T-helper 1 cell (primary cell): Measurements from ENCODE around the gene MUC22.
"Not testable (repeated sequence)": the region's sequence is repeated elsewhere in the genome, so short reads cannot be mapped to it uniquely, and the experiment has no call there.

Experiments used
- DNase-seq, 5 donors: peaks; one replicate each; pipeline ENCODE4 v3.0.0-alpha.2; 2012 to 2020

The MUC22 gene

DNA sequence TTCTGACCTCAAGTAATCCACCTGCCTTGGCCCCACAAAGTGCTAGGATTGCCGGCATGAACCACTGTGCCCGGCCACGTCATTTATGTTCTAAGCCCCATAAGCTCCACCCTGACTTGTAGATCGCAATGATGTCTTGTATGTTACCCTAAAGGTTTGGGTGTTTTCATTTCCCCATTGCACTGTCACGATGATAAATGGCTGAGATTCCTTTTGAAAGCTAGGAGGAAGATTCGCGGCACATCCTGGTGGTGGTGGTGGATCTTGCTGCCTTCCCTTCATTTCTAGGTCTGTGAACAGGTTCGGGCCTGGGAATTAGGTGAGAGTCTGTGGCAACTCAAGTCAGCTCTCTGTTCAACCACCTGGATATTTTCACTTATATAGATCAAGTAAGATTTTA lies 28.3 kb downstream of the MUC22 start:
- no peak for DNase-seq

GRCh38 chr6:31040801-31041200 lies 30.5 kb downstream of the MUC22 start:
- DNase-seq: no peak

- no peak for DNase-seq
These were observed 31.2 kb downstream of the MUC22 start for GRCh38 chr6:31041372-31041974.

GRCh38 chr6:31042806-31043205 lies 32.5 kb downstream of the MUC22 start:
- DNase-seq: peak in 1 of 5 donors; percentile 26

GRCh38 chr6:31048099-31048498 lies 37.8 kb downstream of the MUC22 start:
- no peak for DNase-seq

GRCh38 chr6:31049518-31049917 lies 39.2 kb downstream of the MUC22 start:
- no peak for DNase-seq

- DNase-seq: not testable (repeated sequence)
These were observed 42.9 kb downstream of the MUC22 start for GRCh38 chr6:31053187-31053586.

- DNase-seq: no peak
These were observed 43.6 kb downstream of the MUC22 start for GRCh38 chr6:31053873-31054272.

GRCh38 chr6:31055441-31055840 lies 45.2 kb downstream of the MUC22 start:
- no peak for DNase-seq

GRCh38 chr6:31057426-31058003 lies 47.2 kb downstream of the MUC22 start:
- DNase-seq: no peak

DNA sequence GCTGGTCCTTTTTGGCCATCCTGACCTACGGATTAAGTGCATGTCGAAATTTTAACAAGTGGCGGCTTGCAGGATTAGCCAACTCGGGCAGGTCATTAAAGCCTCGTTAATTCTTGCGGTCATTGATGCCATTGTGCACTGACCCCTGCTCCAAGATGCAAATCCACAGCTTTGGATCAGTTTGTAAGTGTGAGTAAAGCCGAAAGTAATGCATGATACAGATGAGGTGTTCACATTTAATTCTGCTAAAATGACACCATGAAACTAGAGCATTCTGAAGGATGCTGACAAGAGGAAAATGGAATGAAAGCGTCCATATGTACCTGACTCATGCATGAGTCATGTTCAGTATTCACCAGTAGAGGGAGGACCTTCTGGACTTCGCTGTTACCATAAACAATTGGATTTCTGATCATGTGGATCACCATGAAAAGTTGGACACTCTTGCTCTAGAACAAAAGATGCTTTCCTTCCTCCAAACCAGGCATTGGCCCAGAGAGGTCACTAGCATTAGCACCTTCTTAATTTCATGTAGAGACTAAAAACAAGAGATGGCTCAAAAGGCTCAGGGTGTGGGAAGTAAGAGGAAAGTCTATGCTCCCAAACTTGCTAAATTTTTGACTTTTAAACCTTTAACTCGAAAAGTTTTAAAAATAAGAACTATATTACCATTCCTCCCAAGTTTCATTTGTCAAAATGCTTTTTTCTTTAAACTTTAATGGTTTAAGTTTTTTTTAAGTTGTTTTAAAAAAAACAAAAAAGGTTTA lies 48.0 kb downstream of the MUC22 start:
- peak in 1 of 5 donors; percentile 24 for DNase-seq

- DNase-seq: no peak
These were observed 49.9 kb downstream of the MUC22 start for GRCh38 chr6:31060145-31060544.

DNA sequence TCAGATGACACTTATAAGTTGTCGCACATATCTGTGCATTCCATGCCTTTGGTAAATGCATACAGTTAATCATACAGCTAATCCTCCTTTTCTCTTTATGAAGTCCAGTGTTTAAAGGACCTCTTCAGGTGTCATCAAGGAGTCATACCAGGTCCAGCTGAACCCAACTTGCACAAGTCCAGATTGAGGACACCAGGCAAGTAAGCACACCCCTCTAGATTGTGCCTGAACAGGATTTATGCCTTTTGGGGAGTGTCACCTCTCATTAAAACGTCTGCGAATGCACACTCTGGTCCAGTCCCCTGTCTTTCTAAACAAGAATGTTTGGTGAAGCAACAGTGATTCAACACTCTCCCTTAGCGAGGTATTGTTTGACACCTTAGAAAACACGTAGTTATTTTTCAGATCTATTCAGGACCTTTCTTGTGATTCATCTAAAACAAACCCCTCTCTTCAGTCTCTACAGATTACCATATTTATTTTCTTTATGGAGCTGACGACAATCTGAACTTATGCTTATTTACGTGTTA lies 53.7 kb downstream of the MUC22 start:
- DNase-seq: no peak

DNA sequence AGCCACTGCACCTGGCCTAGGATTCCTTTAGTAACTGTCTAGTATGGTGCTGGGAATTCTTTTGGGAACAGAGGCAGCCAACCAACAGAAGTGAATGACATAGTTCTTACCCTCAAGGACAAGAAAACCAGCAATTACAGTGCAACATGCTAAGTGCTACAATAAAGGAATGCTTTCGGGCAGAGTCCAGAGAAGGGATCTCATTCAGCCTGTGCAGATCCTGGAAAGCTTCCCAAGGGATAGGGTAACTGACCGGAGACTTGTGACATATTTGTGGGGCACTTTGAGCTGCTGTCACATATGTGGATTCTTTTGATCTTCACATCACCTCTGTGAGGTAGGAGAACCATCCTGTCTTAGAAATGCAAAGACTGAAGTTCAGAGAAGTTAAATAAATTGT lies 55.3 kb downstream of the MUC22 start:
- no peak for DNase-seq

DNA sequence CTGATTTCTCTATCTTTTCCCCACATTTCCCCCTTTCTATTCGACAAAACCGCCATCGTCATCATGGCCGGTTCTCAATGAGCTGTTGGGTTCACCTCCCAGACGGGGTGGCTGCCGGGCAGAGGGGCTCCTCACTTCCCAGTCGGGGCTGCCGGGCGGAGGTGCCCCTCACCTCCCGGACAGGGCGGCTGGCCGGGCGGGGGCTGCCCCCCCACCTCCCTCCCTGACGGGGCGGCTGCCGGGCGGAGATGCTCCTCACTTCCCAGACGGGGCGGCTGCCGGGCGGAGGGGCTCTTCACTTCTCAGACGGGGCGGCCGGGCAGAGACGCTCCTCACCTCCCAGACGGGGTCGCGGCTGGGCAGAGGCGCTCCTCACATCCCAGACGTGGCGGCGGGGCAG lies 56.8 kb downstream of the MUC22 start:
- not testable (repeated sequence) for DNase-seq

DNA sequence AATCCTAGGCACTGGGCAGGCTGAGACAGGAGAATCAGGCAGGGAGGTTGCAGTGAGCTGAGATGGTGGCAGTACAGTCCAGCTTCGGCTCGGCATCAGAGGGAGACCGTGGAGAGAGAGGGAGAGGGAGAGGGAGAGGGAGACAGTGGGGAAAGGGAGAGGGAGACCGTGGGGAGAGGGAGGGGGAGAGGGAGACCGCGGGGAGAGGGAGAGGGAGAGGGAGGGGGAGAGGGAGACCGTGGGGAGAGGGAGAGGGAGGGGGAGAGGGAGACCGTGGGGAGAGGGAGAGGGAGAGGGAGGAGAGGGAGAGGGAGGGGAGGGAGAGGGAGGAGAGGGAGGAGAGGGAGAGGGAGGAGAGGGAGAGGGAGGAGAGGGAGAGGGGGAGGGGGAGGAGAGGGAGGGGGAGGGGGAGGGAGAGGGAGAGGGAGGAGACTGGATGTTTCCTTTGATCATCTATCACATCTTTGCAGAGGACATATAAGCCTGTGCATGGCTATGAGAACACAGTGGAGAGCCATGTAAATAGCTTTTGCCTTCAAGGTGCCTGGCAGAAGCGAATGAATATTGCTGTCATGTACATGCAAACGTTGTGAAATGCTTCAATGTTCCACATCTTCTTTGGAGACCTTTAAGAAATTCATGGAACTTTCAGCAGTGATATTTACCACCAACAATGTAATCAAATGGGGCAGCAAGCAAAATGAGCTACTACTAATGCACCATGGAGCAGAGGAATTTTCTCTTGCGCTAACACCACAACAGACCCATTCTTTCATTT lies 57.8 kb downstream of the MUC22 start:
- DNase-seq: not testable (repeated sequence)

DNA sequence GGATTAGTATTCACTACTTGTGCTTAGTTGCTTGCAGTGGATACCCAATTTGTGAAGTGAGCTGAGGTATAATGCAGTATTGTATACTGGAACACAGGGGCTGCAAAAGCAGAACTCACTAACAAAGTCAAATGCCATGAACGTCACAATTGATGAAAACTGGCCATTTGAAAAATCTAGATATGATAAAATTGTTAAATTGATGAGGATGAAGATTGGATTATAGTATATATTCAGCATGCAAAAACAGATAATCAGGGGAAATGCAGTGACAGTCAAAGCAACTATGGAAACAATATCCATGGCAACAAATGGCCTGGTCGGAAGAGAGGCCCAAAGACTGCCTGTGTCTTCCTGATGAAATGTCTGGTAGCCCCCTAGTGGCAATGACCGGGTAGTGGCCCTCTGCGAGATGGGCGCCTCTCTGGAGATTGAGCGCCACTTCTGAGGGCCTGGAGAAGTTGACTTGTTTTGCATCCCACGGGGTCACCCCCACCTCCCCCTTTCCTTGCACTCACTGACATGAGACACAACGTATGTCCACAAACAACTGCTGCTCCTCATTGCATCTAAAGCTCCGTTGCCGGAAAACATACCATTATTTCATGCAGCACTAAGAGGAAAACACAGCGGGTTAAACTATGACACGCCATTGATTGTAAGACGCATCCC lies 58.5 kb downstream of the MUC22 start:
- peak; percentile 28 to 62 (median 49) for DNase-seq

DNA sequence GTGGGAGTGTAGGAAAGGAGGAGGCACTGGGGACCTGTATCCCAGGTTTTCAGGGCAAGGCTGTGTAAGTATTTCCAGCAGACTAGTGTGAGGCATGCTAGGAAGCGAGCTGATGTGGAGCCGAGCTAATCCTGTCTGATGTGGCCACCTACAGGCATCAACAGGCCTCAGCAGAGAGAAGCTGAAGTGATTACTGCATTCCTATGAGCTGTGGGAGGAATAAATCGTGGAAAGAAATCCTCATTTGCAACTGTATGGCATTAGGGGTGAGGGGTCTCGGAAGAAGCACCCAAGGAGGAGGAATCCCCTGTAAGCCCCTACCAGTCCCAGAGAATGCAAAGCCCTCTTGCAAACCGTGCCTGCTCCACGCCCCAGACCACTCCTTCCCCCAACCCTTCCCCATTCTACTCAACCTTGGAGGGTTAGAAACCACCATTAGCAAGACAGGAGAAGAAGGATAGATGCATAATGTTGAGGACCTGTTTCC lies 60.5 kb downstream of the MUC22 start:
- no peak for DNase-seq

DNA sequence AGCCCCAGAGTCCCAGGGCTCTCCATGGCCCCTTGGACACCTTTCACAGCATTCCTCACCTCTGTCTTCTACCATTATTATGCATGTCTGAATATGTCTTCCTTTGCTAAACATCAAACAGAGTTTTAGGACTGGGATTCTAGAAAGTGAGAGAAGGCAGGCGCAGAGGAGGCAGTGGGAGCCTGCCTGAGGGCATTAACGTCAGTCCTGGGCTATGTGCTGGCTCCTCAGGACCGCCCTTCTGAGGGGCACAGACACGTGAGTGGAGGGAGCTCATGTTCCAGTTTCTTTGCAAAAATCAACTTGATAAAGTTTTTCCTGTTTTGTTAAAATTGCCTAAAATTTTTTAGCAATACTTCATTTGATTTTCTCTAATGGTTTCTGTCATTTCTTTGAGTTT lies 64.1 kb downstream of the MUC22 start:
- DNase-seq: no peak

DNA sequence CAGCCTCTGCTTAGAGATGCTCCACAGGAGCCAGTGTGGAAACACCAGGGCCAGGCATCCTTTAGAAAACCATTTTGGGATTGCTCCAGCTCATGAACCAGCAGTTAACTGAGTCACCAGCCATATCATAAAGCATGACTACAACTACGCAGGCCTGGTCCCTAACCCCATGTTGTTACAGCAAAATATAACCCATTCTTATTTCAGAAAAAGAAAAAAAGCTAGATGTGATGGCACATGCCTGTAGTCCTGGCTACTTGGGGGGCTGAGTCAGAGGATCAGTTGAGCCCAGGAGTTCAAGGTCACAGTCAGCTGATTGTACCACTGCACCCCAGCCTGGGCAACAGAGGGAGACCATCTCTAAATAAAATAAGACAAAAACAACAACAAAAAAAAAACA lies 65.3 kb downstream of the MUC22 start:
- DNase-seq: no peak

GRCh38 chr6:31076611-31077010 lies 66.3 kb downstream of the MUC22 start:
- DNase-seq: no peak

GRCh38 chr6:31079656-31080261 lies 69.5 kb downstream of the MUC22 start:
- DNase-seq: peak; percentile 29 to 67 (median 52)
